Karpas-422 (cell line): Measurements from ENCODE around the gene FUT3. TPM values are rescaled to one million over a fixed set of nuclear protein-coding genes. Genes with fewer than 3 reads are reported as not detected.
"Not testable (repeated sequence)": the region's sequence is repeated elsewhere in the genome, so short reads cannot be mapped to it uniquely, and the experiment has no call there.

ENCODE experiments used
- DNase-seq: peaks from one replicate; pipeline ENCODE4 v3.0.0-alpha.2; 2015
- H2AFZ ChIP-seq: fragments of 200-600 bp; sonication (generic); 2 replicates; pipeline ENCODE4 v1.6.1; 2014; ENCODE audit warnings: antibody characterized with exemption, low read length, mixed read lengths
- H3K27ac ChIP-seq: fragments of 200-600 bp; sonication (generic); 2 replicates; pipeline ENCODE4 v1.5.1; 2014; ENCODE audit warnings: mild to moderate bottlenecking, low read length, moderate library complexity
- H3K27me3 ChIP-seq: fragments of 200-600 bp; sonication (generic); 2 replicates; pipeline ENCODE4 v1.6.1; 2014; ENCODE audit warnings: low read length, mixed read lengths
- H3K36me3 ChIP-seq: fragments of 200-600 bp; sonication (generic); 2 replicates; pipeline ENCODE4 v1.6.1; 2014; ENCODE audit warnings: low read length, mixed read lengths; ENCODE audit not compliant: insufficient read depth
- H3K4me1 ChIP-seq: fragments of 200-600 bp; sonication (generic); 2 replicates; pipeline ENCODE4 v1.6.1; 2014; ENCODE audit warnings: mild to moderate bottlenecking, low read length, mixed read lengths
- H3K4me2 ChIP-seq: fragments of 200-600 bp; sonication (generic); 2 replicates; pipeline ENCODE4 v1.6.1; 2014; ENCODE audit warnings: low read length, low read depth, mild to moderate bottlenecking; ENCODE audit not compliant: poor library complexity, severe bottlenecking
- H3K4me3 ChIP-seq: fragments of 200-600 bp; sonication (generic); 2 replicates; pipeline ENCODE4 v1.5.1; 2014; ENCODE audit warnings: mild to moderate bottlenecking, antibody characterized with exemption, low read length, mixed read lengths
- H3K79me2 ChIP-seq: fragments of 200-600 bp; sonication (generic); 2 replicates; pipeline ENCODE4 v1.6.1; 2014; ENCODE audit warnings: mild to moderate bottlenecking, low read length, mixed read lengths
- H3K9ac ChIP-seq: fragments of 200-600 bp; sonication (generic); 2 replicates; pipeline ENCODE4 v1.6.0; 2014; ENCODE audit warnings: low read length
- H3K9me2 ChIP-seq: fragments of 200-600 bp; sonication (generic), shearing (Covaris generic); replicated peaks from 2 replicates; pipeline ENCODE4 v1.6.0; 2014; ENCODE audit warnings: mild to moderate bottlenecking, low read length, moderate library complexity; ENCODE audit not compliant: insufficient read depth
- H3K9me3 ChIP-seq: fragments of 300-700, 200-600 bp; sonication (generic); 2 replicates; pipeline ENCODE4 v1.6.1; 2014; ENCODE audit warnings: low read length, mixed read lengths
- H4K20me1 ChIP-seq: fragments of 200-600 bp; sonication (generic); 2 replicates; pipeline ENCODE4 v1.6.1; 2014; ENCODE audit warnings: mild to moderate bottlenecking, antibody characterized with exemption, low read length, low read depth; ENCODE audit not compliant: insufficient read depth
- total RNA-seq: library from RNA; depleted of rRNA; stranded (reverse); fragments of >200 nt; shearing (Covaris generic); gene quantifications from 2 replicates; pipeline ENCODE4 v1.2.3, GENCODE V29; 2014; ENCODE audit warnings: low replicate concordance

FUT3 gene
- total RNA-seq, 1 experiment from 2014 or later = not detected

DNA sequence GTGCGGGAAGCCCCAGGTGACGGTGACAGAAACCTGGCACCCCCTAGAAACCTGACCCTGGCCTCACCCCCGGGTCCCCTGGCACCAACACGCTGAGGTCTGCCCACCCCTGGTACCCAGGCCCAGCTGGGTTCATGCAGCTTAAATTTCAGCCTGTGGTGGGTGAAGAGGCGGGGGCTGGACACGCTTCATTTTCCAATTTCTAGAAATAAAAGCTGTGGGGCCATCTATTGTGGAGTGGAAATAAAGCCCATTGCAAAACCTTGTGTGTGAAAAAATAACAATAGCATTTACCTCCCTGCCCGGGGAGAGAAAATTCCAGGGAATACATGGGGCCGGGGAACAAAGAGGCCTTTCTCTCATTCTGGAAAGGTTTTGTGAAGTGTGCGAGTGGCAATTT lies 26.6 kb upstream of the FUT3 start:
- DNase-seq = no peak
- no peak overlapping the region for H3K9ac ChIP-seq

DNA sequence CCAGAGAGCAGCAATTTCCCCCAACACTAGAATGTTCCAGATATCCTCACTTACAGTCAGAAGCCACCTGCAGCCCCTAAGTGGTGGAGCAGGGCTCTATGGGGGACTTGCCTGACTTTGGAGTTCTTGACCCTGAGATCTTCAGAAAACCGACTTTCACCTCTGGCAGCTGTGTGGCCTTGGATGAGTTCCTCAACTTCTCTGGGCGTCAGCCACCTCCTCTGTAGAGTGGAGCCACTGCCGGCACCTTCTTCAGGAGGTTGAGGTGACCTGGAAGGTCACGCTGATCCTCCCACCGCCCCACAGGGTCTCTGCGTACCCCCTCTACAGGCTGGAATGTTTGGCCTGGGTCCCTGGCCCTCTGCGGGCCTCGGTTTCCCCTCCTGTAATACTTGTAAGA lies 26.2 kb upstream of the FUT3 start:
- no peaks in the 10 kb centered on the region for H3K4me1 ChIP-seq
- H3K9ac ChIP-seq = no peak overlapping the region
- H3K27me3 ChIP-seq = no peaks in the 10 kb centered on the region
- no peak overlapping the region for H3K27ac ChIP-seq
- no peak overlapping the region for H3K4me2 ChIP-seq
- H4K20me1 ChIP-seq = no peaks in the 10 kb centered on the region
- H3K4me3 ChIP-seq = no peak overlapping the region
- H3K9me2 ChIP-seq = no peaks in the 10 kb centered on the region
- DNase-seq = peak; percentile 32
- no peak overlapping the region for H2AFZ ChIP-seq
- H3K79me2 ChIP-seq = no peaks in the 10 kb centered on the region
- no peaks in the 10 kb centered on the region for H3K36me3 ChIP-seq
- H3K9me3 ChIP-seq = no peaks in the 10 kb centered on the region

More for the DNA sequence above, 26.6 kb upstream of the FUT3 start:
- Histone ChIP-seq H3K9me2 (no peaks in the 10 kb centered on the region), H3K9me3 (no peaks in the 10 kb centered on the region), H3K4me2 (no peak overlapping the region), H2AFZ (no peak overlapping the region), H4K20me1 (no peaks in the 10 kb centered on the region), H3K27ac (no peak overlapping the region), H3K79me2 (no peaks in the 10 kb centered on the region), H3K4me3 (no peak overlapping the region), H3K27me3 (no peaks in the 10 kb centered on the region), H3K4me1 (no peaks in the 10 kb centered on the region), H3K36me3 (no peaks in the 10 kb centered on the region)

- not testable (repeated sequence) for H3K4me3 ChIP-seq, H3K4me2 ChIP-seq, DNase-seq, H3K36me3 ChIP-seq, H4K20me1 ChIP-seq, H3K4me1 ChIP-seq, H3K27me3 ChIP-seq, H2AFZ ChIP-seq, H3K79me2 ChIP-seq, H3K9me3 ChIP-seq, H3K9me2 ChIP-seq, H3K27ac ChIP-seq, H3K9ac ChIP-seq
These were observed 23.2 kb upstream of the FUT3 start for GRCh38 chr19:5874496-5874895.

GRCh38 chr19:5873617-5874199 lies 22.5 kb upstream of the FUT3 start:
- peak; percentile 2 for DNase-seq
- no peaks in the 10 kb centered on the region for H3K9me2 ChIP-seq

DNA sequence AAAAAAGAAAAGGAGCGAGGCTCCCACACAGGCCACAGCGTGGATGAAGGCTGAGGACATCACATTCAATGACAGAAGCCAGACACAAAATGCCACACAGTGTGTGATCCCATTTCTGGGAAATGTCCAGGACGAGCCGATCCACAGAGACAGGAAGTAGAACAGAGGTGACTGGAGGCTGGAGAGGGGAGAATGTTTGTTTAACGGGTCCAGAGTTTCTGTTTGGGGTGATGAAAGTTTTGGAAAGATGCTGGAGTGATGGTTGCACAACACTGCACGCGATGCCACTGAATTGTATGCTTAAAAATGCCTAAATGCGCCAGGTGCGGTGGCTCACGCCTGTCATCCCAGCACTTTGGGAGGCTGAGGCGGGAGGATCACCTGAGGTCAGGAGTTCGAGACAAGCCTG lies 19.7 kb upstream of the FUT3 start:
- H3K79me2 ChIP-seq = no peaks in the 10 kb centered on the region
- DNase-seq = no peak
- H3K4me2 ChIP-seq = no peak overlapping the region
- H3K4me3 ChIP-seq = no peak overlapping the region
- no peaks in the 10 kb centered on the region for H3K4me1 ChIP-seq
- no peak overlapping the region for H3K27ac ChIP-seq
- H3K36me3 ChIP-seq = no peaks in the 10 kb centered on the region
- H4K20me1 ChIP-seq = no peaks in the 10 kb centered on the region
- H3K27me3 ChIP-seq = no peaks in the 10 kb centered on the region
- H2AFZ ChIP-seq = no peak overlapping the region
- no peaks in the 10 kb centered on the region for H3K9me3 ChIP-seq
- H3K9ac ChIP-seq = no peak overlapping the region
- H3K9me2 ChIP-seq = no peaks in the 10 kb centered on the region

More at GRCh38 chr19:5873617-5874199, 22.5 kb upstream of the FUT3 start:
- Histone ChIP-seq H3K9ac (no peak overlapping the region), H3K79me2 (no peaks in the 10 kb centered on the region), H4K20me1 (no peaks in the 10 kb centered on the region), H3K4me2 (no peak overlapping the region), H3K4me1 (no peaks in the 10 kb centered on the region), H3K9me3 (no peaks in the 10 kb centered on the region), H3K27me3 (no peaks in the 10 kb centered on the region), H3K4me3 (no peak overlapping the region), H3K36me3 (no peaks in the 10 kb centered on the region), H2AFZ (no peak overlapping the region), H3K27ac (no peak overlapping the region)

GRCh38 chr19:5867201-5868136 lies 16.2 kb upstream of the FUT3 start:
- Histone ChIP-seq H2AFZ (no peak overlapping the region), H3K9me3 (no peaks in the 10 kb centered on the region), H4K20me1 (no peaks in the 10 kb centered on the region), H3K9ac (no peak overlapping the region), H3K4me2 (no peak overlapping the region), H3K79me2 (no peaks in the 10 kb centered on the region), H3K27ac (no peak overlapping the region), H3K9me2 (no peaks in the 10 kb centered on the region), H3K4me1 (no peaks in the 10 kb centered on the region), H3K4me3 (no peak overlapping the region), H3K27me3 (no peaks in the 10 kb centered on the region), H3K36me3 (no peaks in the 10 kb centered on the region)
- no peak for DNase-seq

DNA sequence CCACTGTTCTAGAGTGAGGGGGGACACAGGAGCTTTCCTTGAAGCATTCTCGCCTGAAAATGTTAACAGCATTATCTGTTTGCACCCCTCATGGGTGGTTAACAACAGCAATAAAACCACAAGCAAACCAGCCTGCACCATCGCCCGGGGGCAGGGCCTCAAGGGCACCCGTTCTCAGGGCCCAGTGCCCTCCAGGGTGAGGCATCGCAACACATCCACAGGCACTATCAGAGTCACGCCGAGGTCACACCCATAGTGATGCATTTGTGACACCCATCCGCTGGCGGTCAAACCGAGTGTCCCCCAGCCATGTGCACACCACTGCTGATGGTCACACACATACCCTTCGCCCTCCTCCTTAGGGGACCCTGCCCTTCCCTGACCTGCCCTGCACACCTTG lies 14.5 kb upstream of the FUT3 start:
- no peaks in the 10 kb centered on the region for H3K9me3 ChIP-seq
- H3K36me3 ChIP-seq = no peaks in the 10 kb centered on the region
- no peaks in the 10 kb centered on the region for H3K4me1 ChIP-seq
- no peak overlapping the region for H2AFZ ChIP-seq
- DNase-seq = no peak
- no peak overlapping the region for H3K9ac ChIP-seq
- H3K4me3 ChIP-seq = no peak overlapping the region
- H3K27me3 ChIP-seq = no peaks in the 10 kb centered on the region
- no peaks in the 10 kb centered on the region for H3K9me2 ChIP-seq
- H3K79me2 ChIP-seq = no peaks in the 10 kb centered on the region
- H3K27ac ChIP-seq = no peak overlapping the region
- H3K4me2 ChIP-seq = no peak overlapping the region
- H4K20me1 ChIP-seq = no peaks in the 10 kb centered on the region

GRCh38 chr19:5864725-5865486 lies 13.7 kb upstream of the FUT3 start:
- Histone ChIP-seq H3K9ac (no peak overlapping the region), H4K20me1 (no peaks in the 10 kb centered on the region)
- no peak for DNase-seq

More at GRCh38 chr19:5864725-5865486, 13.7 kb upstream of the FUT3 start:
- H3K4me2 ChIP-seq = no peak overlapping the region
- no peaks in the 10 kb centered on the region for H3K79me2 ChIP-seq
- no peaks in the 10 kb centered on the region for H3K36me3 ChIP-seq
- H3K9me3 ChIP-seq = no peaks in the 10 kb centered on the region
- no peak overlapping the region for H3K27ac ChIP-seq
- H3K4me1 ChIP-seq = no peaks in the 10 kb centered on the region
- H3K9me2 ChIP-seq = no peaks in the 10 kb centered on the region
- no peaks in the 10 kb centered on the region for H3K27me3 ChIP-seq
- no peak overlapping the region for H2AFZ ChIP-seq
- no peak overlapping the region for H3K4me3 ChIP-seq
